ENCODE data around the gene TRIM65. TPM values are rescaled to one million over a fixed set of nuclear protein-coding genes. Genes with fewer than 3 reads are reported as not detected.

Gene TRIM65
- polyA plus RNA-seq, 1 donor, result 18.5 TPM

- DNase-seq, result no peak
These were observed 45.6 kb downstream of the TRIM65 start for GRCh38 chr17:75850928-75851692.

GRCh38 chr17:75849724-75850123 lies 47.0 kb downstream of the TRIM65 start:
- DNase-seq, result no peak

GRCh38 chr17:75849279-75849646 lies 47.5 kb downstream of the TRIM65 start:
- DNase-seq, result no peak

- DNase-seq, result peak; percentile 41
These were observed 48.0 kb downstream of the TRIM65 start for GRCh38 chr17:75848523-75849278.

- no peak for DNase-seq
These were observed 48.9 kb downstream of the TRIM65 start for GRCh38 chr17:75847614-75848522.

- no peak for DNase-seq
These were observed 49.8 kb downstream of the TRIM65 start for GRCh38 chr17:75846692-75847613.

- DNase-seq, result no peak
These were observed 50.6 kb downstream of the TRIM65 start for GRCh38 chr17:75845933-75846691.

- peak; percentile 36 for DNase-seq
These were observed 51.6 kb downstream of the TRIM65 start for GRCh38 chr17:75845058-75845711.

- DNase-seq, result no peak
These were observed 52.2 kb downstream of the TRIM65 start for GRCh38 chr17:75844530-75845057.

GRCh38 chr17:75843577-75844529 lies 52.9 kb downstream of the TRIM65 start, which contains the start of gene UNC13D:
UNC13D (minus strand) TSS chr17:75844404; CDS start chr17:75844337, 67 bp downstream.
- DNase-seq, result no peak

- no peak for DNase-seq
These were observed 53.7 kb downstream of the TRIM65 start for GRCh38 chr17:75842963-75843576.

GRCh38 chr17:75842411-75842810 lies 54.3 kb downstream of the TRIM65 start:
- DNase-seq, result no peak

- no peak for DNase-seq
These were observed 56.0 kb downstream of the TRIM65 start for GRCh38 chr17:75840799-75841164.

- DNase-seq, result no peak
These were observed 56.6 kb downstream of the TRIM65 start for GRCh38 chr17:75839942-75840798.
